GM18520 (cell line): ENCODE data around the gene FTCD.
"Not testable (repeated sequence)": the region's sequence is repeated elsewhere in the genome, so short reads cannot be mapped to it uniquely, and the experiment has no call there.

Source experiments
- ATAC-seq: cut with Tn5 transposase; IDR thresholded peaks from one replicate; pipeline ENCODE4 v1.9.1; 2021; ENCODE audit not compliant: unreplicated experiment

The FTCD gene

GRCh38 chr21:46171996-46172862 lies 16.9 kb upstream of the FTCD start:
- ATAC-seq, result no peak

- ATAC-seq, result no peak
Measured at GRCh38 chr21:46171585-46171984, 16.2 kb upstream of the FTCD start.

- not testable (repeated sequence) for ATAC-seq
Measured at GRCh38 chr21:46170436-46171193, 15.2 kb upstream of the FTCD start.

- ATAC-seq, result no peak
Measured at GRCh38 chr21:46168659-46169386, 13.4 kb upstream of the FTCD start.

GRCh38 chr21:46168238-46168637 lies 12.9 kb upstream of the FTCD start:
- ATAC-seq, result no peak

- no peak for ATAC-seq
Measured at GRCh38 chr21:46165098-46165497, 9.7 kb upstream of the FTCD start.

GRCh38 chr21:46163380-46163779 lies 8.0 kb upstream of the FTCD start:
- ATAC-seq, result no peak

- ATAC-seq, result no peak
Measured at GRCh38 chr21:46161633-46162592, 6.5 kb upstream of the FTCD start.

- ATAC-seq, result no peak
Measured at GRCh38 chr21:46160907-46161632, 5.7 kb upstream of the FTCD start.

- ATAC-seq, result no peak
Measured at GRCh38 chr21:46160657-46160906, 5.2 kb upstream of the FTCD start.

- no peak for ATAC-seq
Measured at GRCh38 chr21:46159841-46160656, 4.7 kb upstream of the FTCD start.

- ATAC-seq, result no peak
Measured at GRCh38 chr21:46159390-46159789, 4.0 kb upstream of the FTCD start.

GRCh38 chr21:46158666-46159300 lies 3.4 kb upstream of the FTCD start:
- ATAC-seq, result no peak

GRCh38 chr21:46157987-46158451 lies 2.6 kb upstream of the FTCD start:
- no peak for ATAC-seq

- ATAC-seq, result no peak
Measured at GRCh38 chr21:46157396-46157986, 2.1 kb upstream of the FTCD start.

GRCh38 chr21:46156678-46157077 lies 1.3 kb upstream of the FTCD start:
- ATAC-seq, result no peak

GRCh38 chr21:46156378-46156645 lies 933 bp upstream of the FTCD start:
- no peak for ATAC-seq

- ATAC-seq, result no peak
Measured at GRCh38 chr21:46154955-46155513, 345 bp downstream of the FTCD start.
